Left renal cortex interstitium (tissue), 4 donors: ENCODE results near the gene SAAL1. TPM values are rescaled to one million over a fixed set of nuclear protein-coding genes. Genes with fewer than 3 reads are reported as not detected.
"Not testable (repeated sequence)": the region's sequence is repeated elsewhere in the genome, so short reads cannot be mapped to it uniquely, and the experiment has no call there.

ENCODE experiments used
- DNase-seq, 4 donors: peaks; one replicate each; pipeline ENCODE4 v3.0.0-alpha.2; 2013; ENCODE audit warnings: low read depth in 4 of 4, low spot score in 2 of 4, missing footprints in 1 of 4
- polyA plus RNA-seq, 4 donors: library from polyadenylated mRNA; unstranded; fragments of 120-200 nt; gene quantifications; one replicate each; pipeline ENCODE4 v1.2.1, GENCODE V29; 2013; ENCODE audit not compliant: insufficient read length in 4 of 4

Gene SAAL1
- 10 to 100 TPM; 21.9 to 44.2 (median 29.7) TPM for polyA plus RNA-seq

GRCh38 chr11:18105802-18106574, at the start of gene SAAL1:
Gene SAAL1, minus strand, starts transcription at chr11:18106082. Its CDS starts 41 bp downstream, at chr11:18106041.
- peak; percentile 60 to 72 (median 67) for DNase-seq

DNA sequence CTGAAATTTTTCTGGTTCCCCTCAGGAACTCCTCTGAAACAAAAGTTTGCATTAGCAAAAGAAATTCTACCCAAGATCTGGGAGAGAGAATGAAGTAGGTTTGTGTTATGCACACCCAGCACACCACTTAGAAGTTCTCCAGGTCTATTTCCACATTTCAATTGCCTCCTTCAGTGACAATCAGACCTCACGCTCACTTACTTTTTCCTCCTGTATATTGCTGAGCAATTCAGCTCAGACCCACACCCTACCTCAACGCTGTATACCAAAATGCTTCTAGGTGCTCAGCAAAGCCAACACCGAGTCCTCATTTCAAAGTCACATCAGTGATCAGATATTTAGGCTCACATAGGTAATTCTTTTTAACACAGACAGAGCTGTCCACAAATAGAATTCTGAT, 45.7 kb upstream of the SAAL1 start:
- DNase-seq = no peak

- DNase-seq = no peak
Observed at GRCh38 chr11:18145837-18146236, 40.0 kb upstream of the SAAL1 start.

DNA sequence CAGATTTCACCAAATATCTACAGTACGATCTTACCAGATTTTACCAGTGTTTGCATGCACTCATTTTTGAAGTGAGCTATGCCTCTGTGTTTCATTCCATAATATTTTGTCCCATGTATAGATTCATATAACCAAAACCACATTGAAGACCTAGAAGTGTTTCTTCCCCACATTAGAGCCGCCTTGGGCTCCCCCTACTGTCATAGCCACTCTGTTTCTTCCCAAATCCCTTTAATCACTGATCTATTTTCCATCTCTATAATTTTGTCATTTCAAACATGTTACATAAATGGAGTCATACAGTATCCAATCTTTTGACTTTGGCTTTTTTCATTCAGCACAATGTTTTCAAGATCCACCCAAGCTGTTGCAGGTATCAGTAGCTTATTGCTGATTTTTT, 39.1 kb upstream of the SAAL1 start:
- no peak for DNase-seq

DNA sequence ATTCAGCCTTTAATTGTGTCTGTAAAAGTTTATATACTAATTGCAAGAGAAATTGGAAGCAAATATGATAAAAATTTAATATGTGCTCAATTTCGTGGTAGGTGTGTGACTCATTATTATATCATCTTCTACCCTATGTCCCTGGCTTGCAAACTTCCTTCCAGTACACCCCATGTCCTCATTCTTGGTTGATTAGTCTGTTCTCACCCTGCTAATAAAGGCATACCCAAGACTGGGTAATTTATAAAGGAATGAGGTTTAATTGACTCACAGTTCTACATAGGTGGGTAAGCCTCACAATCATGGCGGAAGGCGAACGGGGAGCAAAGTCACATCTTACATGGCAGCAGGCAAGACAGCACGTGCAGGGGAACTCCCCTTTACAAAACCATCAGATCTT, 38.4 kb upstream of the SAAL1 start:
- no peak for DNase-seq

DNA sequence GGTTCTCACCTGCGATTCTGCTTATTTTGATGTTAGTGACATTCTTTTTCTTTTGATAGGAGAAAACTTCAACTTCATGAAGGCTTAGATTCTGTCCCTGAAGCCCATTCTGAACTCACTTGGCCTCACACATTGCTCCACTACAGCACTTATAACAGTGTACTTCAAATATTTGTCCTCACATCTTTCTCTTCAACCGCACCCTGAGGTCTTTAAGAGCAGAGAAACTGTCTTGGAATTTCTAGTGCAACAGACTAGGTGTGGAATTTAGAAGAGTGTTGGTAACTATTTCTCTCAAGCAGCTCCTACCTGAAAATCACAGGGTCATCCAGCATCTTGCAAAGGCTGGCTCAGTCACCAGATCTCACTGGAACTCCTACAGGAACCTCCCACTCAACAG, 34.3 kb upstream of the SAAL1 start:
- DNase-seq = no peak

DNA sequence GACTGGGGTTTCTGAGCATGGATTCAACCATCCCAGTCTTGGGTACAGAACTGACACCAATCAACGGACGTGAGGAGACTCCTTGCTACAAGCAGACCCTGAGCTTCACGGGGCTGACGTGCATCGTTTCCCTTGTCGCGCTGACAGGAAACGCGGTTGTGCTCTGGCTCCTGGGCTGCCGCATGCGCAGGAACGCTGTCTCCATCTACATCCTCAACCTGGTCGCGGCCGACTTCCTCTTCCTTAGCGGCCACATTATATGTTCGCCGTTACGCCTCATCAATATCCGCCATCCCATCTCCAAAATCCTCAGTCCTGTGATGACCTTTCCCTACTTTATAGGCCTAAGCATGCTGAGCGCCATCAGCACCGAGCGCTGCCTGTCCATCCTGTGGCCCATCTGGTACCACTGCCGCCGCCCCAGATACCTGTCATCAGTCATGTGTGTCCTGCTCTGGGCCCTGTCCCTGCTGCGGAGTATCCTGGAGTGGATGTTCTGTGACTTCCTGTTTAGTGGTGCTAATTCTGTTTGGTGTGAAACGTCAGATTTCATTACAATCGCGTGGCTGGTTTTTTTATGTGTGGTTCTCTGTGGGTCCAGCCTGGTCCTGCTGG, 31.4 kb upstream of the SAAL1 start:
- DNase-seq = no peak

- DNase-seq = no peak
Observed at GRCh38 chr11:18135308-18135707, 29.4 kb upstream of the SAAL1 start.

DNA sequence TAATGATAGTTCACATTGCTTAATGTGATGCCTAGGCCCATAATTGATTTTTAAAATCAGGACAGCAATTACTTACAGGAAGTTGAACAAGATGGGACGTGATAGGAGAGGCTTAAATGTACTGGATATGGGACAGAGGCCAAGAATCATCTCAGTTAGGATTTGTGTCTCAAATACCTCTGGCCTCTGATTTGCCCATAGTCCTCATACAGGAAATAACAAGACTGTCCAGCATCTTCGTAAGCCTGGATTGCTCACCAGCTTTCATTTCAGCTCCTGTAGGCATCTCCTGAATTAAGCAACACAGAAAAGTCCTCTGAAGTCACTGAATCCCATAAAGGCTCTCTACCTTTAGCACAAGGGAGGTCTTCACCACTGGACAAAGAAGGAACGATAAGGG, 26.5 kb upstream of the SAAL1 start, which contains the start of gene MRGPRX3:
MRGPRX3 (plus strand) TSS at position 231 of the 400 bp plus-strand sequence. CDS start 4,632 bp downstream, outside the sequence.
- no peak for DNase-seq

GRCh38 chr11:18131115-18131514, 25.2 kb upstream of the SAAL1 start:
- DNase-seq = not testable (repeated sequence)

GRCh38 chr11:18121331-18121828, 15.5 kb upstream of the SAAL1 start:
- DNase-seq = not testable (repeated sequence)

DNA sequence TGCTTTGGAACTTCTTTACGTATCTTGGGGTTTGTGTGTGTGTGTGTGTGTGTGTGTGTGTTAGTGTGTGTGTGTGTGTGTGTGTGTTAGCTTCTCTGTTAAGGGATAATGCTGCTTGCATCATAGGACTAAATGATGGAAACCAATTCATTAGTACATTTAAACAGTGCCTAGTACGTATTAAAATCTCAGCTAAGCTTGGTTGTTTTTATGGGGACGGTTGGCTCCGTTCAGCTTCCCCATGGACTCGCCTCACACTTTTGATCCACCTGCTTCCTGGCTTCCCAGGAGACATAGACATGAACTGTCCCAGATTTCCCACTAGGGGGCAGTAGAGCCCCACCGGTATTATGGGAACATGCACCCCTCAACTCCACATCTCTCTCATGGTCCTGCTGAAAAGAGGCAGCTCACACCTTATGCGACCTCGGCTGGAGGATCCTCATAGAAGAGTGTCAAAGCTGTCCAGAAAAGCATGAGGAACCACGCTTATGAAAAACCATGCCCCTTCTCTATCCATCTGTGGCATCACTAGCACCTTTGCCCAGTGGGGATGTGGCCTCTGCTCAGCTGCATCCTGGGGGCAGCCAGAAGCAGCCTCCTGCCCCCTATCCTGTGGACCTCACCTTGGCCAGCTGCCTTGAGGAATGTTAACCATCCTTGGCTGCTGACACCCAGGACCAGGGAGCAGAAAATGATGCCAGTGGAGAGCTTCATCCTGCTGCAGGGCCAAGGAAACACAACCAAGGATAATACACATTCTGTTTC, 9.7 kb upstream of the SAAL1 start:
- peak in 2 of 4 donors; percentile 23 to 50 for DNase-seq

DNA sequence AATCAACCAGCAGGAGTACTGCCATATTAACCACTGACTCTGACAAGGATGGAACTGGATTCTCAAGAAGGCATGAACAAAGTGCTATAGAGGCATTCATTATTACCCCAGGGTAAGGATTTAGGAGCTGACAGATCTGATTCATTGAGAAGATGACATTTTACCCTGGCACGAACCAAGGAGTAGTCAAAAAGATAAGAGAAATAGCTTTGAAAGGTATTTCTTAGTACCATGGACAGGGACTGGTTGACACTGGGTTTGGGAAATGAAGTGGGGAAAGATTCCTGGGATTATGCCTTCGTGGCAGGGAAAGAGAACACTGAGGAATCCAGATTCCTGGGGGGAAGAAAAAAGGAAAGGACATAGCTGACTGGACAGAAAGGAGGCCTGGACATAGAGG, 5.1 kb upstream of the SAAL1 start:
- DNase-seq = no peak

- no peak for DNase-seq
Observed at GRCh38 chr11:18108254-18108653, 2.4 kb upstream of the SAAL1 start.

DNA sequence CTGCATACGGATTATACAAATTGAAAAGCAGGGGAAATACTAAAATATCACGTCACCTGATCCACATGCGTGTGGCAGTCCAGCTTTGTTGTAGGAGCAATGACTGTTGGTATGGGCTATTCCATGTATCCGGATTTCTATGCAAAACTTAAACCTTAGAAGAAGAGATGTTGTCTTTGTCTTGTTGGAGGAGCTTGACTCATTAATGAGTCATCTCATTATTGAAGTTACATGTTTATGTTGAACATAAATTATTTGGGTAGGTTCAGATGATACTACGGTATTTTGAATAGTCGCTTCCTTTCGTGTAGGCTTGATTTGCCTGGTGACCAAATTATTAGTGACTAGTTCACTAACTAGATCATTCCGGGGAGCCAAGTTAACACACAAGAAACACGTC, 806 bp upstream of the SAAL1 start:
- DNase-seq = no peak

- DNase-seq = no peak
Observed at GRCh38 chr11:18105086-18105801, 638 bp downstream of the SAAL1 start.

GRCh38 chr11:18100926-18101656, 4.8 kb downstream of the SAAL1 start:
- no peak for DNase-seq

GRCh38 chr11:18093959-18094358, 11.9 kb downstream of the SAAL1 start:
- DNase-seq = no peak

GRCh38 chr11:18091731-18092130, 14.2 kb downstream of the SAAL1 start:
- DNase-seq = no peak

DNA sequence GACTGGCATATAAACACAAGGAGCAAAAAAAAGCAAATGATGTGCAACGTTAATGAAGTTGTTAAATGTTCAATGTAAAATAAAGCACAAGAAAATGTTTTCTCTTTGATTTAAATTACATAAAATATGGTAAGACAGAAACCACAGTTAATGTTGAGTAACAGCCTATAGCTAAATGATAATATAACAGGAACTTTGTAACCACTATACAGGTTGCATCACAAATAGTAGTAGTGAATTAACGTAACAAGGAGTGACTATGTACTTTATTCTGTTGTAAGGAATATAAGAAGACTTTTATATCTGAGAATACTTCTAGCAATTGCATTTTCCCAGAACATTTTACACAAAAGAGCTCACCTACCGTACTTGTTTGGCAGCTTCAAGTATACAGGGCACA, 16.9 kb downstream of the SAAL1 start:
- DNase-seq = no peak
